ENCODE measurements around the gene USH1C. TPM values are rescaled to one million over a fixed set of nuclear protein-coding genes. Genes with fewer than 3 reads are reported as not detected.

Gene USH1C
- total and polyA plus RNA-seq, 3 donors from 2014 or later, result 1.2 to 3.7 (median 1.2) TPM

DNA sequence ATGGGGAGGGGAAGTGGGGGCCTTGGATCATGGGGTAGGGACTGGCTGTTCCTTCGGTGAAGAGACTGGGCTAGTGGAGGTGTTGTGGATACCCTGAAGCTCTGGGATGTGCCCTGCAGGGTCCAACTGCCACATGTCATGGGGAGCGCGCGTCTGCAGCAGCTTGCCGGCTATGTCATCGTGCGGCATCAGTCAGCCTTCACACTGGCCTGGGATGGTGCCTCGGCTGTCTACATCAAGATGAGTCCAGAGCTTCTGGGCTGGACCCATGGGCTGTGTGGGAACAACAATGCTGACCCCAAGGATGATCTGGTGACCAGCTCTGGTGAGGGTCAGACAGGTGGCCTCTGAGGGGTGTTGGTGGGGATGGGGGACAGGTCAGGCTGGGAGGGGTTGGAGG is 12.8 kb upstream of the USH1C start:
- Histone ChIP-seq H3K4me1 (no peaks in the 10 kb centered on the region), H3K27me3 (no peaks in the 10 kb centered on the region), H3K27ac (no peak overlapping the region), H3K4me3 (no peak overlapping the region), H3K36me3 (ENCODE audit: low read depth, missing control alignments) (no peaks in the 10 kb centered on the region), H3K9me3 (no peaks in the 10 kb centered on the region)
- intact Hi-C loops (cut with DNase I; ENCODE audit: low total_unique reads), result no loop called here
- DNase-seq, result no peak
- WGBS, 2 donors, result 93 to 98% methylated on average over 7 to 8 of the region's 8 CpGs
- TF ChIP-seq POLR2A (IDR thresholded peaks at IDR 0.05), result no peak
- TF ChIP-seq, protein P1, sequence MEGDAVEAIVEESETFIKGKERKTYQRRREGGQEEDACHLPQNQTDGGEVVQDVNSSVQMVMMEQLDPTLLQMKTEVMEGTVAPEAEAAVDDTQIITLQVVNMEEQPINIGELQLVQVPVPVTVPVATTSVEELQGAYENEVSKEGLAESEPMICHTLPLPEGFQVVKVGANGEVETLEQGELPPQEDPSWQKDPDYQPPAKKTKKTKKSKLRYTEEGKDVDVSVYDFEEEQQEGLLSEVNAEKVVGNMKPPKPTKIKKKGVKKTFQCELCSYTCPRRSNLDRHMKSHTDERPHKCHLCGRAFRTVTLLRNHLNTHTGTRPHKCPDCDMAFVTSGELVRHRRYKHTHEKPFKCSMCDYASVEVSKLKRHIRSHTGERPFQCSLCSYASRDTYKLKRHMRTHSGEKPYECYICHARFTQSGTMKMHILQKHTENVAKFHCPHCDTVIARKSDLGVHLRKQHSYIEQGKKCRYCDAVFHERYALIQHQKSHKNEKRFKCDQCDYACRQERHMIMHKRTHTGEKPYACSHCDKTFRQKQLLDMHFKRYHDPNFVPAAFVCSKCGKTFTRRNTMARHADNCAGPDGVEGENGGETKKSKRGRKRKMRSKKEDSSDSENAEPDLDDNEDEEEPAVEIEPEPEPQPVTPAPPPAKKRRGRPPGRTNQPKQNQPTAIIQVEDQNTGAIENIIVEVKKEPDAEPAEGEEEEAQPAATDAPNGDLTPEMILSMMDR (IDR thresholded peaks at IDR 0.05), result no peak

DNA sequence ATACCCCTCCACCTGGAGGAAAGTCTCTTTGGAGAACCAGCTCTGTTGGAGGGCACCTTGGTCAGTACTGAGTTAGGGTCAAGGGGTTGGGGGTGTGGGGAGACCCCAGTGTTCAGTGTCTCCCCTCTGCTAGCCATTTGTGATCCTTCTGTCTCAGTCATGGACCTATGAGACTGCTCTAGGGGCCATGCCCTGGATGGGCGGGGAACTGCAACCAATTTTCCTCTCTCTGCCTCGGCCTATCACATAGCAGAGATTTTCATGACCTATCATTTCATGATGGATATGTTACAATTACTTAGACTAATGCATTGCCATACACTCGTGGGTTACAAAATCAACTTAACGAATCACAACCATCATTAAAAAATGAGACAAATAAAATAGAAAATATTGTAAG is 10.3 kb upstream of the USH1C start:
- no peak for DNase-seq
- H3K27me3 ChIP-seq, result no peaks in the 10 kb centered on the region
- no peak overlapping the region for H3K4me3 ChIP-seq
- H3K36me3 ChIP-seq (ENCODE audit: low read depth, missing control alignments), result no peaks in the 10 kb centered on the region
- WGBS, 2 donors, result 89 to 91% methylated on average over 4 of the region's 4 CpGs
- no peak for TF ChIP-seq POLR2A (IDR thresholded peaks at IDR 0.05)
- TF ChIP-seq, protein P1 (IDR thresholded peaks at IDR 0.05), result no peak
- no peak overlapping the region for H3K27ac ChIP-seq
- intact Hi-C loops (cut with DNase I; ENCODE audit: low total_unique reads), result no loop called here
- no peaks in the 10 kb centered on the region for H3K9me3 ChIP-seq
- no peaks in the 10 kb centered on the region for H3K4me1 ChIP-seq

DNA sequence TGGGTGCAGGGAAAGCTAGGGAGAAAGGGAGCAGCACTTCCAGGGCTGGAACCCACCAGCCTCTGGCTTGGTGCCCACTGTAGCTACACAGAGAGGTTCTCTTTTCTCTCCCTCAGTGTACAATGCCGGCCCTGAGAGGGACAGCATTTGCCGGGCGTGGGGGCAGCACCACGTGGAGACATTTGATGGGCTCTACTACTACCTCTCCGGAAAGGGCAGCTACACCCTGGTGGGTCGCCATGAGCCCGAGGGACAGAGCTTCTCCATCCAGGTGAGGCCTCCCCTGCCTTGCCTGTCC is 9.0 kb upstream of the USH1C start:
- no peak for DNase-seq
- H3K36me3 ChIP-seq (ENCODE audit: low read depth, missing control alignments), result no peaks in the 10 kb centered on the region
- H3K27ac ChIP-seq, result no peak overlapping the region
- no peak overlapping the region for H3K4me3 ChIP-seq
- intact Hi-C loops (cut with DNase I; ENCODE audit: low total_unique reads), result no loop called here
- H3K4me1 ChIP-seq, result no peaks in the 10 kb centered on the region
- no peaks in the 10 kb centered on the region for H3K9me3 ChIP-seq
- TF ChIP-seq POLR2A (IDR thresholded peaks at IDR 0.05), result no peak
- TF ChIP-seq, protein P1 (IDR thresholded peaks at IDR 0.05), result no peak
- H3K27me3 ChIP-seq, result no peaks in the 10 kb centered on the region
- 82 to 94% methylated on average over 7 of the region's 7 CpGs for WGBS, 2 donors

DNA sequence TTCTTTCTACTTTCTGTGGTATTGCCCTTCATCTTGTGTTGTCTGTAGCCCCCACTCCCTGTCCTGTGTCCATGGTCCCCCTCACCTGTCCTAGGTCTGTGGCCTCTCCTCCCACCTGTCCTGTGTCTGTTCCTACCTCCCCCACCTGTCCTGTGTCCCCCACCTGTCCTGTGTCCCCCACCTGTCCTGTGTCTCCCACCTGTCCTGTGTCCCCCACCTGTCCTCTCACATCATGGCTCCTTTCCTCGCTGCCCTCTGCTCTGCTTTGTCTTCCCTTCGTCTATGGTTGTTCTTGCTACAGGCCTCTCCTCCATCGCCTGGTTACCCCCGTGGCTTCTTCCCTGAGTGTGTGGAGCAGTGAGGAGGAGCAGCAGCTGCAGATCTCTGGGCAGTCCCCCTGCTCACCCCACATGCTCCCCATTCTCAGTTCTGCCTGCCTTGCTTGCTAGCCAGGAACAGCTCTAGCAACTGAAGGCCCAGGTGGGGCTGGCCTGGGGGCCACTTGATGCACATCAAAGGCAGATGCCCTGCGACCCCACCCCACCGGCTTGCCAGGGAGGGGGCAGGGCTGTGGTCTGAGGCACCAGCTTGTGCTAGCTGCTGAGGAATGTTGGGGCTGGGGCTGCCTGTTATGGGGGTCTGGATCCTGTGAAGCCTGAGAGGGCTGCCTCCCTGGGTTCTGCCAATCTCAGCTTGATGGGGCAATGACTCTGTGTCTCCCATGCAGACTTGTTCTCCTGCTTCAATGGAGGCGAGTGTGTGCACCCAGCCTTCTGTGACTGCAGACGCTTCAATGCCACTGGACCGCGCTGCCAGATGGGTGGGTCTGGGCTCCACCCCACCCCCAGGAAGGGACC is 8.4 kb upstream of the USH1C start:
- Histone ChIP-seq H3K27me3 (no peaks in the 10 kb centered on the region), H3K4me3 (no peak overlapping the region), H3K4me1 (no peaks in the 10 kb centered on the region), H3K27ac (no peak overlapping the region), H3K9me3 (no peaks in the 10 kb centered on the region), H3K36me3 (ENCODE audit: low read depth, missing control alignments) (no peaks in the 10 kb centered on the region)
- no peak for TF ChIP-seq POLR2A (IDR thresholded peaks at IDR 0.05)
- TF ChIP-seq, protein P1 (IDR thresholded peaks at IDR 0.05), result no peak
- intact Hi-C loops (cut with DNase I; ENCODE audit: low total_unique reads), result no loop called here
- DNase-seq, result no peak
- WGBS, 2 donors, result 86 to 94% methylated on average over 4 to 9 of the region's 10 CpGs

DNA sequence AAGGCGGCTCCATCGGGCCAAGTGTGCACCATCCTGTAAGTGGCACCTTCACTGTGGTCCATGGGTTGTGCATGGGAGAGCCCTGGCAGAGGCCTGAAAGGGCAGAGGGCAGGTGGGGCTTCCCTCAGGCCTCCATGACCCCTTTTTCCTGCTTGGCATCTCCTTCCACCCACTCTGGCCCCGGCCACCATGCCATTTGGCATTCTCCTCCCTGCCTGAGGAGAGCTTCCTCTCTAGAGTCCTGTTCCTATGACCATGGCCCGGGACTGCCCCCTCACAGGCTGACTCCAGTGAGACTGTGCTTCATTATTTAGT is 7.8 kb upstream of the USH1C start:
- 82 to 91% methylated on average over 4 of the region's 4 CpGs for WGBS, 2 donors
- Histone ChIP-seq H3K4me3 (no peak overlapping the region), H3K9me3 (no peaks in the 10 kb centered on the region), H3K27me3 (no peaks in the 10 kb centered on the region), H3K27ac (no peak overlapping the region), H3K4me1 (no peaks in the 10 kb centered on the region), H3K36me3 (ENCODE audit: low read depth, missing control alignments) (no peaks in the 10 kb centered on the region)
- TF ChIP-seq, protein P1 (IDR thresholded peaks at IDR 0.05), result no peak
- TF ChIP-seq POLR2A (IDR thresholded peaks at IDR 0.05), result no peak
- no peak for DNase-seq
- intact Hi-C loops (cut with DNase I; ENCODE audit: low total_unique reads), result no loop called here

Data from testis (tissue), 3 donors.